GM12878 (cell line): ENCODE measurements around the gene LATS2. TPM values are rescaled to one million over a fixed set of nuclear protein-coding genes. Genes with fewer than 3 reads are reported as not detected.

Experiments used
- ATAC-seq: fragments of 200-7000 bp; cut with Tn5 transposase; 3 replicates; pipeline ENCODE4 v1.9.1; 2020; ENCODE audit warnings: mild to moderate bottlenecking, moderate library complexity
- BruUV-seq: library from RNA; stranded (reverse); fragments of 400-500 nt; replicated peaks from 2 replicates; lab custom pipeline; 2021; lab: Mats Ljungman, UMichigan
- CTCF ChIA-PET: fragments of 300-600 bp; sonication (Branson Sonifier 250); formaldehyde crosslinking; extraction: SDS; loops from one replicate; lab custom pipeline; 2021; ENCODE audit warnings: inconsistent platforms; lab: Yijun Ruan, JAX
- POLR2A ChIA-PET: fragments of 350-600 bp; formaldehyde crosslinking; extraction: SDS; loops from one replicate; lab custom pipeline; 2021; ENCODE audit warnings: inconsistent platforms; lab: Charles Lee
- RAD21 ChIA-PET: fragments of 300-600 bp; sonication (Branson Sonifier 250); formaldehyde crosslinking; loops from one replicate; lab custom pipeline; 2023; ENCODE audit warnings: antibody characterized with exemption; ENCODE audit not compliant: unreplicated experiment; lab: Charles Lee
- SMC1A ChIA-PET: fragments of 300-600 bp; sonication (Branson Sonifier 250); formaldehyde crosslinking; loops from one replicate; lab custom pipeline; 2023; ENCODE audit not compliant: unreplicated experiment, uncharacterized antibody; lab: Charles Lee
- DNase-seq: peaks from one replicate; pipeline ENCODE4 v3.0.0-alpha.2; 2011; ENCODE audit warnings: low read depth, low spot score
- FAIRE-seq: peaks from 3 replicates; lab custom pipeline; 2011; peaks lifted over from hg19 to GRCh38; lab: Jason Lieb, UNC
- H2AFZ ChIP-seq: 2 replicates; pipeline ENCODE4 v1.6.0; 2011; ENCODE audit warnings: low read depth, low read length, control low read depth; ENCODE audit not compliant: control insufficient read depth
- H3K27ac ChIP-seq: 2 replicates; pipeline ENCODE4 v1.5.1; 2011; ENCODE audit warnings: control low read depth; ENCODE audit not compliant: control insufficient read depth, insufficient read depth
- H3K27me3 ChIP-seq, 2 experiments: replicated peaks in 1 of 2; 2 replicates each; pipeline versions ENCODE4 v1.6.0 to v1.6.1; 2011; ENCODE audit warnings: low read length in 1 of 2; ENCODE audit not compliant: control insufficient read depth in 2 of 2, insufficient read depth in 2 of 2
- H3K36me3 ChIP-seq, 2 experiments: 2 replicates each; pipeline ENCODE4 v1.5.1; 2011; ENCODE audit warnings: low read length in 1 of 2; ENCODE audit not compliant: control insufficient read depth in 2 of 2, insufficient read depth in 2 of 2
- H3K4me1 ChIP-seq: 2 replicates; pipeline ENCODE4 v1.6.1; 2011; ENCODE audit warnings: mild to moderate bottlenecking, low read length, moderate library complexity, mixed read lengths; ENCODE audit not compliant: control insufficient read depth, insufficient read depth
- H3K4me2 ChIP-seq: 2 replicates; pipeline ENCODE4 v1.6.0; 2011; ENCODE audit warnings: control low read depth; ENCODE audit not compliant: control insufficient read depth, insufficient read depth
- H3K4me3 ChIP-seq: fragments of 200-600 bp; sonication (generic); 2 replicates; pipeline ENCODE4 v1.5.1; 2016
- H3K79me2 ChIP-seq: 2 replicates; pipeline ENCODE4 v1.6.0; 2011; ENCODE audit warnings: low read length; ENCODE audit not compliant: control insufficient read depth, insufficient read depth
- H3K9ac ChIP-seq: 2 replicates; pipeline ENCODE4 v1.8.0; 2011; ENCODE audit warnings: low read length, control low read depth, mixed read lengths; ENCODE audit not compliant: control insufficient read depth, insufficient read depth
- H3K9me3 ChIP-seq: replicated peaks from 3 replicates; pipeline ENCODE4 v1.5.1; 2011; ENCODE audit warnings: mild to moderate bottlenecking, low read length; ENCODE audit not compliant: control insufficient read depth, insufficient read depth
- H4K20me1 ChIP-seq: 2 replicates; pipeline ENCODE4 v1.6.0; 2011; ENCODE audit not compliant: control insufficient read depth, insufficient read depth
- CUX1 ChIP-seq: IDR thresholded peaks from 2 replicates; pipeline ENCODE4 v1.6.1; 2012; ENCODE audit warnings: improper control_type of control experiment, low read depth, low read length; ENCODE audit not compliant: insufficient replicate concordance
- HDAC2 ChIP-seq: fragments of 200-600 bp; sonication (generic); IDR thresholded peaks from 2 replicates; pipeline ENCODE4 v1.6.1; 2017
- MTA3 ChIP-seq: IDR thresholded peaks from 2 replicates; pipeline ENCODE4 v1.6.1; 2012; ENCODE audit warnings: low read length, inconsistent platforms, borderline replicate concordance
- SRF ChIP-seq, 2 experiments: IDR thresholded peaks; 2 replicates each; pipeline ENCODE4 v1.6.1; 2011; ENCODE audit warnings: low read depth in 2 of 2, low read length in 2 of 2, mild to moderate bottlenecking in 1 of 2, moderate library complexity in 1 of 2
- ZZZ3 ChIP-seq: IDR thresholded peaks from 2 replicates; pipeline ENCODE4 v1.6.1; 2011; ENCODE audit warnings: low read depth; ENCODE audit not compliant: control insufficient read depth, insufficient read length
- WGBS: methylation state at CpG from one replicate; pipeline ENCODE4 v1.1.6; 2016; ENCODE audit warnings: low lambda C conversion rate; ENCODE audit not compliant: insufficient replicate concordance, insufficient coverage; ENCODE audit errors: missing lambda C conversion rate; 5-methylcytosine and 5-hydroxymethylcytosine counted together
- in situ Hi-C: fragments of 300-500 bp; cut with MboI; formaldehyde crosslinking; loops from 9 replicates; pipeline ENCODE4 v1.14.3; 2018; ENCODE audit warnings: mixed read lengths
- intact Hi-C: fragments of 100-400 bp; cut with micrococcal nuclease; formaldehyde crosslinking; loops from one replicate; pipeline ENCODE4 v1.14.2; 2022; ENCODE audit not compliant: unreplicated experiment
- polyA plus RNA-seq, 11 experiments: library from polyadenylated mRNA; depleted of rRNA in 4 of 11; unstranded in 6 of 11; stranded (reverse) in 5 of 11; fragments of >200 nt; fragmentation: Nextera tagmentation in 4 of 11; fragmentation: Illumina TruSeq in 1 of 11; extraction: Ambion mirVana in 4 of 11; extraction: Trizol in 1 of 11; gene quantifications; 1 replicate in 1 of 11; 2 replicates in 10 of 11; pipeline versions ENCODE4 v1.2.1 to v1.2.3, GENCODE V29; 2011 to 2016; ENCODE audit warnings: inconsistent platforms in 2 of 11, missing spikeins in 2 of 11, low read depth in 1 of 11
- total RNA-seq, 4 experiments: library from RNA; depleted of rRNA in 3 of 4; stranded (reverse); fragments of >200 nt in 3 of 4; fragmentation: Illumina TruSeq in 1 of 4; extraction: Trizol in 1 of 4; gene quantifications; 2 replicates each; pipeline versions ENCODE4 v1.2.1 to v1.2.3, GENCODE V29; 2013 to 2021

The LATS2 gene
- total and polyA plus RNA-seq, 10 of the 15 experiments (the other 5 are each of a cell fraction or from before 2014, with no cell fraction given): 0.90 to 7.8 (median 2.0) TPM

- in situ Hi-C loops (no loop called here), intact Hi-C loops (loop anchor here (10.0 kb wide), 1 partner anchor 130 kb away; no protein-coding TSS in a partner anchor)
- POLR2A ChIA-PET: no interaction called here
- no peak for TF ChIP-seq HDAC2
- 0 out of 2 replicates have a peak, but pooled peaks have one; percentile 42 for TF ChIP-seq MTA3
- TF ChIP-seq SRF (IDR thresholded peaks at IDR 0.05; ENCODE audit: low read depth in 2 of 2, low read length in 2 of 2): no peak
- no peak for TF ChIP-seq ZZZ3
- TF ChIP-seq CUX1: no peak
- Histone ChIP-seq H3K4me3 (peak overlapping the region; percentile 44; the same call in 1 of the 2 replicates), H3K36me3 (no peaks in the 10 kb centered on the region), H3K79me2 (no peaks in the 10 kb centered on the region), H4K20me1 (no peaks in the 10 kb centered on the region), H3K9ac (no peak overlapping the region), H2AFZ (peak overlapping the region; percentile 18), H3K4me2 (peak overlapping the region; percentile 58; the same call in 1 of the 2 replicates), H3K4me1 (peaks cover 6% of the 10 kb centered on the region), H3K27ac (no peak overlapping the region), H3K9me3 (no peaks in the 10 kb centered on the region), H3K27me3 (no peaks in the 10 kb centered on the region; a peak in 1 of 4 replicates)
- ATAC-seq (peak; percentile 50), FAIRE-seq (no peak), DNase-seq (no peak)
- 20% methylated on average over 9 of the region's 9 CpGs for WGBS
- CTCF ChIA-PET: interaction anchor here (0.5 kb wide), 1 partner anchor 36 kb away, joined by 3 read pairs; no protein-coding TSS in a partner anchor
- RAD21 ChIA-PET: no interaction called here
- BruUV-seq: no TSS peak
- SMC1A ChIA-PET: no interaction called here
These were observed 13.6 kb upstream of the LATS2 start for GRCh38 chr13:21075011-21075378.
